ENCODE data around the gene GTF2F1. TPM values are rescaled to one million over a fixed set of nuclear protein-coding genes. Genes with fewer than 3 reads are reported as not detected.

The GTF2F1 gene
- total and polyA plus RNA-seq, 10 donors: 28.3 to 51.4 (median 41.5) TPM

GRCh38 chr19:6373096-6373812 lies 19.7 kb downstream of the GTF2F1 start:
- Histone ChIP-seq H3K27ac (peak overlapping the region; percentile 92 to 100 (median 99)), H3K4me1 (peaks cover 5 to 20% (median 15%) of the 10 kb centered on the region in 6 donors), H3K27me3 (replicated peaks in 1 of 7) (no peaks in the 10 kb centered on the region), H3K36me3 (peaks cover 0 to 37% (median 13%) of the 10 kb centered on the region in 6 donors), H3K9me3 (no peaks in the 10 kb centered on the region), H3K4me3 (peak overlapping the region; percentile 71 to 99 (median 90))
- DNase-seq: peak; percentile 100
- intact Hi-C loops (cut with DNase I; ENCODE audit: low total_unique reads): no loop called here
- TF ChIP-seq POLR2AphosphoS5 (IDR thresholded peaks at IDR 0.05): no peak
- no peak for TF ChIP-seq POLR2A (IDR thresholded peaks at IDR 0.05)
- TF ChIP-seq, protein P1, sequence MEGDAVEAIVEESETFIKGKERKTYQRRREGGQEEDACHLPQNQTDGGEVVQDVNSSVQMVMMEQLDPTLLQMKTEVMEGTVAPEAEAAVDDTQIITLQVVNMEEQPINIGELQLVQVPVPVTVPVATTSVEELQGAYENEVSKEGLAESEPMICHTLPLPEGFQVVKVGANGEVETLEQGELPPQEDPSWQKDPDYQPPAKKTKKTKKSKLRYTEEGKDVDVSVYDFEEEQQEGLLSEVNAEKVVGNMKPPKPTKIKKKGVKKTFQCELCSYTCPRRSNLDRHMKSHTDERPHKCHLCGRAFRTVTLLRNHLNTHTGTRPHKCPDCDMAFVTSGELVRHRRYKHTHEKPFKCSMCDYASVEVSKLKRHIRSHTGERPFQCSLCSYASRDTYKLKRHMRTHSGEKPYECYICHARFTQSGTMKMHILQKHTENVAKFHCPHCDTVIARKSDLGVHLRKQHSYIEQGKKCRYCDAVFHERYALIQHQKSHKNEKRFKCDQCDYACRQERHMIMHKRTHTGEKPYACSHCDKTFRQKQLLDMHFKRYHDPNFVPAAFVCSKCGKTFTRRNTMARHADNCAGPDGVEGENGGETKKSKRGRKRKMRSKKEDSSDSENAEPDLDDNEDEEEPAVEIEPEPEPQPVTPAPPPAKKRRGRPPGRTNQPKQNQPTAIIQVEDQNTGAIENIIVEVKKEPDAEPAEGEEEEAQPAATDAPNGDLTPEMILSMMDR (IDR thresholded peaks at IDR 0.05 in 8 of 11, conservative IDR thresholded peaks at IDR 0.05 in 3 of 11): no peak
- WGBS, 5 donors: 1 to 2% (median 2%) methylated on average over 35 to 53 of the region's 53 CpGs

GRCh38 chr19:6372594-6373095 lies 20.3 kb downstream of the GTF2F1 start, which contains the start of gene ALKBH7:
TSS of gene ALKBH7 (plus strand) at chr19:6372794. CDS start at chr19:6372821, 27 bp downstream.
- H3K4me3 ChIP-seq: peak within 1 kb of the TSS; percentile 71 to 99 (median 90)
- TF ChIP-seq, protein P1 (IDR thresholded peaks at IDR 0.05 in 8 of 11, conservative IDR thresholded peaks at IDR 0.05 in 3 of 11): peak in 4 of 11 experiments; percentile 13 to 35 (median 18)
- TF ChIP-seq POLR2AphosphoS5 (IDR thresholded peaks at IDR 0.05) (peak; percentile 81 to 91 (median 87)), POLR2A (IDR thresholded peaks at IDR 0.05) (peak in 1 of 3 donors; percentile 8)
- peak; percentile 98 for DNase-seq
- no peaks in the 10 kb centered on the region for H3K27me3 ChIP-seq (replicated peaks in 1 of 7)
- H3K4me1 ChIP-seq: peaks cover 5 to 20% (median 15%) of the 10 kb centered on the region in 6 donors
- H3K27ac ChIP-seq: peak within 1 kb of the TSS; percentile 92 to 100 (median 99)
- intact Hi-C loops (cut with DNase I; ENCODE audit: low total_unique reads): no loop called here
- 0 to 2% (median 1%) methylated on average over 26 to 47 of the region's 47 CpGs for WGBS, 5 donors
- no peaks in the 10 kb centered on the region for H3K9me3 ChIP-seq
- H3K36me3 ChIP-seq: peaks cover 0 to 37% (median 19%) of the 10 kb centered on the region in 6 donors

DNA sequence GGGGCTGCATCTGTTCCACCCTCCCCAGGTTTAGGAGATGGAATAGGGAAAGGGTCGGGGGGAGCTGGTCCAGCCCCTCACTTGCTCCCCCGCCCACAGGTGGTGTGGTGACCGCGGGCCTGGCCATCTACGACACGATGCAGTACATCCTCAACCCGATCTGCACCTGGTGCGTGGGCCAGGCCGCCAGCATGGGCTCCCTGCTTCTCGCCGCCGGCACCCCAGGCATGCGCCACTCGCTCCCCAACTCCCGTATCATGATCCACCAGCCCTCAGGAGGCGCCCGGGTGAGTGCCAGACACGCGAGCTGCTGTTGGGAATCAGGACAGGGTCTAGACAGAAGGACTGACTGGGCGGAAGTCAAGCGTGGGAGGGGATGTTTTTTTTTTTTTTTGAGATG lies 28.6 kb downstream of the GTF2F1 start:
- H3K4me3 ChIP-seq: no peak overlapping the region
- 96 to 98% (median 97%) methylated on average over 15 to 21 of the region's 21 CpGs for WGBS, 5 donors
- DNase-seq: no peak
- H3K9me3 ChIP-seq: no peaks in the 10 kb centered on the region
- no peaks in the 10 kb centered on the region for H3K27me3 ChIP-seq (replicated peaks in 1 of 7)
- intact Hi-C loops (cut with DNase I; ENCODE audit: low total_unique reads): no loop called here
- H3K4me1 ChIP-seq: peaks cover 9 to 33% (median 20%) of the 10 kb centered on the region in 6 donors
- H3K36me3 ChIP-seq: peaks cover 0 to 64% (median 56%) of the 10 kb centered on the region in 6 donors
- H3K27ac ChIP-seq: no peak overlapping the region
- no peak for TF ChIP-seq POLR2AphosphoS5 (IDR thresholded peaks at IDR 0.05)
- no peak for TF ChIP-seq POLR2A (IDR thresholded peaks at IDR 0.05)
- TF ChIP-seq, protein P1 (IDR thresholded peaks at IDR 0.05 in 8 of 11, conservative IDR thresholded peaks at IDR 0.05 in 3 of 11): no peak

DNA sequence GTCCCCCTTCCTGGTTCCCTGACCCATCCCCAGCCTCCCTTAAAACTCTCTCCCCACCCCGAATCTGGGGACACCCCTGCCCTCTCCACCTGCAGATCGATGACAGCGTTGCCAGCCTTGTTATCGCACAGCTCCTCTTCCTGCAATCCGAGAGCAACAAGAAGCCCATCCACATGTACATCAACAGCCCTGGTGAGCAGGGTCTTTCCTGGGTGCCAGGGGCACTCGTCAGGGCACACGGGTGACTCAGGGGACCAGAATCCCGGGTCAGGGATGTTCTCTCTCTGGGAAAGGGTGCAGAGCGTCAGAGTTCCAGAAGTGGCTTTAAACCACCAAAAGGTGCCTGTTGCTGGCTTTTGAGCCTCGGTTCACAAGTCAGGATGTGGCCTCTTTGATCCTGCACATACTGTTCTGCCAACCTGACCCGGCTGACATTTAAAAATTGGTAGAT lies 30.6 kb downstream of the GTF2F1 start:
- peaks cover 0 to 44% (median 36%) of the 10 kb centered on the region in 6 donors for H3K36me3 ChIP-seq
- peak in 1 of 3 donors; percentile 37 for TF ChIP-seq POLR2AphosphoS5 (IDR thresholded peaks at IDR 0.05)
- TF ChIP-seq POLR2A (IDR thresholded peaks at IDR 0.05): no peak
- TF ChIP-seq, protein P1 (IDR thresholded peaks at IDR 0.05 in 8 of 11, conservative IDR thresholded peaks at IDR 0.05 in 3 of 11): no peak
- 16 to 32% (median 25%) methylated on average over 8 to 11 of the region's 11 CpGs for WGBS, 5 donors

More for the DNA sequence above, 30.6 kb downstream of the GTF2F1 start:
- H3K27ac ChIP-seq: peak overlapping the region; percentile 76 to 96 (median 91)
- peak overlapping the region; percentile 79 to 99 (median 96) for H3K4me3 ChIP-seq
- no peak for DNase-seq
- no peaks in the 10 kb centered on the region for H3K9me3 ChIP-seq
- H3K4me1 ChIP-seq: peaks cover 9 to 33% (median 20%) of the 10 kb centered on the region in 6 donors
- intact Hi-C loops (cut with DNase I; ENCODE audit: low total_unique reads): no loop called here
- H3K27me3 ChIP-seq (replicated peaks in 1 of 7): no peaks in the 10 kb centered on the region
